Adrenal gland (tissue), 12 donors: Measurements from ENCODE around the gene CD300C. TPM values are rescaled to one million over a fixed set of nuclear protein-coding genes. Genes with fewer than 3 reads are reported as not detected.

Experiments
- DNase-seq, 7 donors: peaks; one replicate each; pipeline ENCODE4 v3.0.0-alpha.2; 2019 to 2020
- H3K27ac ChIP-seq, 5 donors: fragments of 200-600 bp; sonication (generic) in 4 of 5; 1 replicate in 3 of 5; 2 replicates in 2 of 5; pipeline versions ENCODE4 v1.5.1 to v1.8.0; 2016 to 2020; ENCODE audit warnings: mild to moderate bottlenecking in 1 of 5
- H3K27me3 ChIP-seq: fragments of 200-600 bp; 2 replicates; pipeline ENCODE4 v1.8.0; 2021
- H3K36me3 ChIP-seq, 2 donors: fragments of 200-600 bp; replicated peaks in 1 of 2; 1 replicate in 1 of 2; 2 replicates in 1 of 2; pipeline versions ENCODE4 v1.5.1 to v1.8.0; 2018 to 2022
- H3K4me1 ChIP-seq, 2 donors: fragments of 200-600 bp; replicated peaks in 1 of 2; 1 replicate in 1 of 2; 2 replicates in 1 of 2; pipeline versions ENCODE4 v1.5.1 to v1.8.0; 2018 to 2021
- H3K4me3 ChIP-seq, 4 donors: fragments of 200-600 bp; sonication (generic) in 3 of 4; one replicate each; pipeline ENCODE4 v1.5.1; 2016 to 2018
- H3K9me3 ChIP-seq, 3 donors: fragments of 200-600 bp; sonication (generic) in 1 of 3; replicated peaks in 1 of 3; 1 replicate in 2 of 3; 2 replicates in 1 of 3; pipeline versions ENCODE4 v1.5.1 to v1.8.0; 2016 to 2021
- POLR2A ChIP-seq, 2 donors: fragments of 450-650 bp; IDR thresholded peaks; one replicate each; pipeline ENCODE4 v1.6.1; 2017; ENCODE audit warnings: antibody characterized with exemption in 2 of 2, mild to moderate bottlenecking in 2 of 2, moderate library complexity in 1 of 2
- WGBS, 4 donors: extraction: QIAGEN DNeasy Blood & Tissue Kit in 2 of 4; methylation state at CpG; one replicate each; pipeline versions ENCODE4 v1.1.5 to v1.1.7; 2013 to 2017; 5-methylcytosine and 5-hydroxymethylcytosine counted together
- intact Hi-C, 2 donors: fragments of 100-400 bp; cut with DNase I; formaldehyde crosslinking; loops; one replicate each; pipeline versions ENCODE4 v1.14.1 to v1.15.0; 2022 to 2023
- polyA plus RNA-seq, 3 donors: library from polyadenylated mRNA; stranded (reverse); fragments of 200-250 nt in 2 of 3; fragments of 350-450 nt in 1 of 3; fragmentation: Illumina TruSeq in 1 of 3; extraction: RNeasy Lipid Tissue Mini Kit (QIAGEN cat#74804) in 1 of 3; gene quantifications; one replicate each; pipeline ENCODE4 v1.2.3, GENCODE V29; 2013 to 2014
- total RNA-seq, 9 donors: library from RNA; depleted of rRNA in 4 of 9; stranded (reverse); fragments of >200 nt in 4 of 9; fragments of 120-200 nt in 1 of 9; fragmentation: NEBNext Ultra II Directional in 1 of 9; extraction: Animal tissue kit (Norgen Biotek cat#: 25700) in 1 of 9; gene quantifications; one replicate each; pipeline versions ENCODE4 v1.1.0 to v1.2.4, GENCODE V29; 2013 to 2023
- TF ChIP-seq, protein P1 (sequence below), 6 experiments: fragments of 450-650 bp in 4 of 6; fragments of 200-600 bp in 2 of 6; sonication (generic) in 1 of 6; IDR thresholded peaks; 1 replicate in 5 of 6; 2 replicates in 1 of 6; pipeline versions ENCODE4 v1.5.1 to v1.8.0; 2016 to 2021; ENCODE audit warnings: antibody characterized with exemption in 6 of 6, mild to moderate bottlenecking in 2 of 6, moderate library complexity in 1 of 6
- donor health status: healthy with polysubstance abuse.
- donor health status: Bipolar disorder and iron deficiency.
- donor health status: DM: yes; HTN: yes; CAD: no.
- donor health status: DM: no; HTN: no; CAD: no.
- donor health status: DM: no; HTN: no; CAD: no.
- donor health status: DM: yes; HTN: yes; CAD: no.

CD300C gene
- total and polyA plus RNA-seq, 12 donors: 0.22 to 4.5 (median 2.3) TPM; not detected in 1

DNA sequence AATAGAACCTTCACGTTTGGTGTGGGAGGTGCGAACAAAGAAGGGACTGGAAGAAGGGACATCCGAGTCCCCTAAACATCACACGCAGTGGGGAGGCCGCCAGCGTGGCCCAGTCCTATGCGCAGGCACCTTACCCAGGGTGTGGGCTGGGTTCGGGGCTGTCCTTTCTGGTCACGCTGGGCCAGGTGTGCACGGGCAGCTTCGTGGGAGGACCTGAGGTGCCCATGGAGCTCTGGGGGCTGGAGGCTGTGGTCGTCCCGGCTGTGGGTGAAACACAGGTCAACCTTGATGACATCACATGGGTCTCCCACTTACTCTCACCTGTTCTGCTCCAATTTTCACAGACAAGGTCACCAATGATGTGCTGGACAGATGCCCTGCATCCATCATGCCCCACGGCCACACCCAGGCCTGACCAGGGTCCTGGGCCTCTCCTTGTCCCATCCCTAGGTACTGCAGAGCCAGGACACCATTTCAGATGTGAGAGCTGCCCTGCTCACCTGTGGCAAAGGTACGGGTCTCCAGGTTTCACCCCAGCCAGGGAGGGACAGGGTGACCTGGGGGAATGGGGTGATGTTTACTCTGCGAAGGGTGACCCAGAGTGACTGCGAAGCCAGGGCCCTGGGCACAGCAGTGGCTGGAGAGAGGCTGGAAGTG, 3.1 kb downstream of the CD300C start:
- no peak overlapping the region for H3K27ac ChIP-seq
- intact Hi-C loops: no loop called here
- no peak overlapping the region for H3K4me3 ChIP-seq
- no peak for DNase-seq
- H3K27me3 ChIP-seq: no peaks in the 10 kb centered on the region
- 82 to 91% (median 84%) methylated on average over 7 to 17 of the region's 17 CpGs for WGBS, 4 donors
- no peaks in the 10 kb centered on the region for H3K4me1 ChIP-seq
- no peaks in the 10 kb centered on the region for H3K36me3 ChIP-seq
- TF ChIP-seq, protein P1, sequence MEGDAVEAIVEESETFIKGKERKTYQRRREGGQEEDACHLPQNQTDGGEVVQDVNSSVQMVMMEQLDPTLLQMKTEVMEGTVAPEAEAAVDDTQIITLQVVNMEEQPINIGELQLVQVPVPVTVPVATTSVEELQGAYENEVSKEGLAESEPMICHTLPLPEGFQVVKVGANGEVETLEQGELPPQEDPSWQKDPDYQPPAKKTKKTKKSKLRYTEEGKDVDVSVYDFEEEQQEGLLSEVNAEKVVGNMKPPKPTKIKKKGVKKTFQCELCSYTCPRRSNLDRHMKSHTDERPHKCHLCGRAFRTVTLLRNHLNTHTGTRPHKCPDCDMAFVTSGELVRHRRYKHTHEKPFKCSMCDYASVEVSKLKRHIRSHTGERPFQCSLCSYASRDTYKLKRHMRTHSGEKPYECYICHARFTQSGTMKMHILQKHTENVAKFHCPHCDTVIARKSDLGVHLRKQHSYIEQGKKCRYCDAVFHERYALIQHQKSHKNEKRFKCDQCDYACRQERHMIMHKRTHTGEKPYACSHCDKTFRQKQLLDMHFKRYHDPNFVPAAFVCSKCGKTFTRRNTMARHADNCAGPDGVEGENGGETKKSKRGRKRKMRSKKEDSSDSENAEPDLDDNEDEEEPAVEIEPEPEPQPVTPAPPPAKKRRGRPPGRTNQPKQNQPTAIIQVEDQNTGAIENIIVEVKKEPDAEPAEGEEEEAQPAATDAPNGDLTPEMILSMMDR (IDR thresholded peaks at IDR 0.05): no peak
- no peak for TF ChIP-seq POLR2A (IDR thresholded peaks at IDR 0.05)
- H3K9me3 ChIP-seq: no peaks in the 10 kb centered on the region

DNA sequence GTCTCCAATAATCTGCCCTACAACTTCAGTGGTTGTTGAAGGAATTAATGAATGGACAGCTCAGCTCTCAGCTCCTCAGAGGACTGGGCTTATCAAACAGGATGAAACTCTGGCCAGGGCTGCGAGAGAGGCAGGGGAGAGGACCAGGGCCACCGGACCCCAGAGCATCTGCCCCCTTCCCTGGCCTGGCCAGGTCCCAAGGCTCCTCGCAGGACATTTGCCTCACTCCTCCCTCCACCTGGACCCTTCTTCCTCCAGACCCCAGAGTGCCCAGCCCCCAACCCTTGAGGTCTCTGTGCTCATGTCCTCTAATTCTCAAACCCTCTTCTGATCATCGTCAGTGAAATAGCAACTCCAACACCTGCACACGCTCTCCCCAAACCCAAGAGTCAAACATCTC, 3.7 kb downstream of the CD300C start:
- no peaks in the 10 kb centered on the region for H3K4me1 ChIP-seq
- 84 to 90% (median 87%) methylated on average over 4 to 5 of the region's 5 CpGs for WGBS, 4 donors
- no peak overlapping the region for H3K4me3 ChIP-seq
- no peaks in the 10 kb centered on the region for H3K9me3 ChIP-seq
- H3K36me3 ChIP-seq: no peaks in the 10 kb centered on the region
- intact Hi-C loops: no loop called here
- DNase-seq: no peak
- no peaks in the 10 kb centered on the region for H3K27me3 ChIP-seq
- no peak for TF ChIP-seq POLR2A (IDR thresholded peaks at IDR 0.05)
- TF ChIP-seq, protein P1 (IDR thresholded peaks at IDR 0.05): no peak
- H3K27ac ChIP-seq: no peak overlapping the region

DNA sequence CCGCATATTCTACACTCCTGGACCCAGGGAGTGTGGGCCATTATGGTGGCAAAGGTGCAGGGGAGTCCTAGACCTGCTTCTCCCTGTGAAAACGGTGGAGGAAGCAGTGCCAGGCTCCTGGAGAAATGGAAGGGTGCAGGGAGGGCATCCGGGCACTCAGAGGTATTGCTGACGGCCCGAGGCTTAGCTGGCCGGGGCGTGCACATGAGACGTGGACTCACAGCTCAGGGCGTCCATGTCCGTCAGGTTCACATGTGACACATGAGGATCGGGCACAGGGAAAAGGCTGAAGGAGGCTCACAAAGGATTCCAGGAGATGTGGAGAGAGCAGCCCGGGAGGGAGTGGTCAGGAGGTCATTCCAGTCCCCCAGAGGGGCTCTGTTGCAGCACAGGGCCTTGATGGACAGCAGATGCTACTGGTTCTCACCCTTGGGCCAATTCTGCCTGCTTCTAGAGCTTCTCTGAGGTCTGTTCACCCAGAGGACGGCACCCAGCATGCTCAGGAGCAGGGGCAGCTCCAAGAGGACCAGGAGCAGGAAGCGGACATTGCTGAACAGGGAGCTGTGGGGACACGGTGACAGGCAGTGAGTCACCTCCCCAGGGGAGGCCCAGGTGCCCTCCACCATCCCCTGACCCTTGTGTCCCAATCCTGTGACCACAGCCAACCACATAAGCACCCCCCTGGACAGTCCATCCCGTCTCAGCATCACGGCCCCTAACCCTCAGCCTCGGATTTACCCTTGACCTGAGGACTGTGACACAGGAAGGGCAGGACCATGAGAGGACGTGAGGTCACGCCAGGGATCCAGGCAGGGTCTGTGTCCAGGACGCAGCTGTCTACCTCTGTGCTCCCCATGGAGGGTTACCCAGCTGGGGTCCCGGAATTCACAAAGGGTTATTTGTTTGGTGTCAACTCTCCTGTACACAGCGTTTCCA, 4.5 kb downstream of the CD300C start:
- Histone ChIP-seq H3K36me3 (no peaks in the 10 kb centered on the region), H3K27ac (no peak overlapping the region), H3K4me1 (no peaks in the 10 kb centered on the region), H3K4me3 (no peak overlapping the region), H3K27me3 (no peaks in the 10 kb centered on the region), H3K9me3 (no peaks in the 10 kb centered on the region)
- WGBS, 4 donors: 66 to 82% (median 74%) methylated on average over 12 to 23 of the region's 23 CpGs
- no peak for TF ChIP-seq POLR2A (IDR thresholded peaks at IDR 0.05)
- TF ChIP-seq, protein P1 (IDR thresholded peaks at IDR 0.05): no peak
- intact Hi-C loops: no loop called here
- DNase-seq: no peak

DNA sequence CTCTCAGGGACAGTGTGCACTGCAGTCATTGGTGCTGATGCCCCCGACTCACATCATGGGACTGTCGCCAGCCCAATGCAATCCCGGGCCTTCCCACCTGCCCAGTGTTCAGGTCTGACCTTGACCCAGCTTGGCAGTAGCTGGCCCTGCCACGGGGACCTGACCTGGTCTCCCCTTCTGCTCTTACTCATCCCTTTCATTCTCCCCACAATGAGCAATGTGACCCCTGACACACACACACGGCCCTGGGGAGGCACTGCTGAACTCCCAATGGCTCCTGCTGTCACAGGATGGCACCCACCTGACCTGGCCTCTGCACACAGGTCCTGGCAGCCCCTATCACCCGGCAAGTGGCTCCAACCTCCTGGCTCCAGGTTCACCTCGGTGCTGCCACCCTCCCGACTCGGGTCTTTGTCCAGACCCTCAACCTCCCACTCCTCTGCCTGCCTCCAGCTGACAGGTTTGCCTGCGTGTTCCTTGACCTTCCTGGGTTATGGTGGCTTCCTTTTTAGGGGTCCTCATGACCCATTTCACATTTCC, 6.6 kb downstream of the CD300C start:
- TF ChIP-seq POLR2A (IDR thresholded peaks at IDR 0.05): no peak
- TF ChIP-seq, protein P1 (IDR thresholded peaks at IDR 0.05): no peak
- H3K36me3 ChIP-seq: no peaks in the 10 kb centered on the region
- intact Hi-C loops: no loop called here
- no peak overlapping the region for H3K27ac ChIP-seq
- no peaks in the 10 kb centered on the region for H3K4me1 ChIP-seq
- no peaks in the 10 kb centered on the region for H3K9me3 ChIP-seq
- H3K27me3 ChIP-seq: no peaks in the 10 kb centered on the region
- no peak overlapping the region for H3K4me3 ChIP-seq
- WGBS, 4 donors: 57 to 71% (median 69%) methylated on average over 9 to 10 of the region's 10 CpGs
- no peak for DNase-seq
